ENCODE data around the gene ARL5C. TPM values are rescaled to one million over a fixed set of nuclear protein-coding genes. Genes with fewer than 3 reads are reported as not detected.

ARL5C gene
- total RNA-seq, 1 experiment from 2014 or later, result not detected

DNA sequence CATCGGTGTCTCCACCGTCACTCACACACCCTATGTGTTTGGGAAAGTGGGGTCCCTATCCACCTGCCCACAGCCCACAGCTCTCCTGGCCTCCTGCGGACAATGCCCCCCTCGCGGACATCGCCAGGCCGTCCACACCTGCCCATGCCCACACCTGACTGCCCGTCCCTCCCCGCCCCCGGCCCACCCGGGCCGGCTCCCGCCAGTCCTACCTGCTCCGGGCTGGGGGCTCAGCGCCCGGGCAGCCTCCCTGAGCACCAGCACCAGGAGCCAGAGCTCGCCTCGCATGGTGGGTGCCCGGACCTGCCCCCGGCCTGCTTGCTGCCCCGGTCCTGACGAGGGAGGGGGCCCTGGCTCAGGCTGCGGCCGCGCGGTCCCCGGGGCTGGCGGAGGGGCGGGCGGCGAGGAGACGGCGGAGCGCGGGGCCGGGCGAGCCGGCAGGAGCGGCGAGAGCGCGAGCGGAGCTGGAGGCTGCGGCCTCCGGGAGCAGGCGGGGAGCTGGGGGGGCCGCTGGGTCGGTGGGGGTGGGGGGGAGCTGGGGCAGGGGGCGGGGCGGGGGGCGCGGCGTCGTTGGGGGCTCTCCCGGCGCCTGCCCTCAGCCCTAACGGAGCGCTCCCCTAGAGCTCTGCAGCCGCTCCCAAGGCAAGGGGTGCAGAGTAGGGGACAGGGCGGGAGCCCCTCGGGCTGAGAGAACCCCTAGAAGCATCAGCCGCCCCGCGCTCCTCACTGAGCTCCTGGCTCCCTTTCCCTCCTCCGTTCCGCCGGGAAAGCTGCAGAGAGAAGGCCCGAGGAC is 14.6 kb downstream of the ARL5C start, which contains the start of gene PLXDC1:
Gene PLXDC1 (minus strand): TSS at position 488 of the 793 bp plus-strand sequence. CDS start 200 bp downstream, at position 288.
- Mint-ChIP-seq H3K27me3 (ENCODE audit: low read depth) (peaks cover 48% of the 10 kb centered on the region), H3K4me3 (peak within 1 kb of the TSS; percentile 94 to 99), H3K9me3 (peaks cover 6 to 9% of the 10 kb centered on the region in 2 experiments; a peak in 3 of 5 replicates), H3K4me1 (peaks cover 14 to 35% of the 10 kb centered on the region in 2 experiments), H3K27ac (no peak within 1 kb of the TSS), H3K36me3 (ENCODE audit: insufficient read depth in 1 of 3, low read depth in 3 of 3) (peaks cover 0 to 5% (median 0%) of the 10 kb centered on the region in 3 experiments; a peak in 1 of 7 replicates)
- Histone ChIP-seq H2BK120ac (ENCODE audit: low read depth, low read length, poor library complexity, severe bottlenecking) (no peak within 1 kb of the TSS), H2BK5ac (ENCODE audit: insufficient read length, low read length) (no peak within 1 kb of the TSS), H2AFZ (ENCODE audit: low read length) (no peak within 1 kb of the TSS), H3K23ac (ENCODE audit: insufficient read length, low read depth, low read length) (no peak within 1 kb of the TSS), H3K27me3 (ENCODE audit: insufficient read depth, low read length) (peaks cover 9% of the 10 kb centered on the region; the same call in 1 of the 2 replicates), H4K91ac (ENCODE audit: insufficient read length, low read depth, low read length) (no peak within 1 kb of the TSS), H3K4me2 (ENCODE audit: insufficient read depth, insufficient read length, low read length) (peak within 1 kb of the TSS; percentile 74), H3K9ac (ENCODE audit: extremely low read depth, insufficient read length, low read length) (no peak within 1 kb of the TSS), H4K20me1 (ENCODE audit: control insufficient read depth, insufficient read depth, insufficient read length) (no peaks in the 10 kb centered on the region), H3T11ph (ENCODE audit: low read length) (no peak within 1 kb of the TSS), H3K27ac (ENCODE audit: insufficient read length, low read depth, low read length) (no peak within 1 kb of the TSS), H3K9me3 (ENCODE audit: control insufficient read depth, low read depth, low read length) (no peaks in the 10 kb centered on the region), H3K56ac (ENCODE audit: insufficient read length, low read depth, low read length) (no peak within 1 kb of the TSS), H3K23me2 (ENCODE audit: insufficient read length, low read depth, low read length, poor library complexity, severe bottlenecking) (peaks cover 17% of the 10 kb centered on the region), H3K4me1 (ENCODE audit: insufficient read depth, low read length) (no peaks in the 10 kb centered on the region), H3K4ac (ENCODE audit: low read depth, low read length) (no peak within 1 kb of the TSS), H2BK12ac (ENCODE audit: insufficient read length, low read depth, low read length) (no peak within 1 kb of the TSS), H2BK15ac (ENCODE audit: low read depth, low read length) (no peak within 1 kb of the TSS), H4K5ac (ENCODE audit: insufficient read length, low read depth, low read length) (no peak within 1 kb of the TSS), H2AK5ac (ENCODE audit: insufficient read length, low read length) (no peak within 1 kb of the TSS), H3K79me2 (ENCODE audit: insufficient read depth, low read length) (no peaks in the 10 kb centered on the region), H2BK20ac (ENCODE audit: low read depth, low read length, poor library complexity, severe bottlenecking) (no peak within 1 kb of the TSS), H3K14ac (ENCODE audit: insufficient read depth, low read length) (no peak within 1 kb of the TSS), H4K8ac (replicated peaks; ENCODE audit: insufficient read length, low read depth, low read length) (no peak within 1 kb of the TSS), H3K79me1 (ENCODE audit: insufficient read depth, low read depth, low read length, poor library complexity, severe bottlenecking) (no peaks in the 10 kb centered on the region), H3K18ac (ENCODE audit: insufficient read length, low read depth, low read length) (no peak within 1 kb of the TSS)
- no peak for DNase-seq
- no CpG with 5 or more reads among the region's 68 CpGs for WGBS (ENCODE audit: extremely low coverage, insufficient read length, low lambda C conversion rate)
- TF ChIP-seq, protein P1, sequence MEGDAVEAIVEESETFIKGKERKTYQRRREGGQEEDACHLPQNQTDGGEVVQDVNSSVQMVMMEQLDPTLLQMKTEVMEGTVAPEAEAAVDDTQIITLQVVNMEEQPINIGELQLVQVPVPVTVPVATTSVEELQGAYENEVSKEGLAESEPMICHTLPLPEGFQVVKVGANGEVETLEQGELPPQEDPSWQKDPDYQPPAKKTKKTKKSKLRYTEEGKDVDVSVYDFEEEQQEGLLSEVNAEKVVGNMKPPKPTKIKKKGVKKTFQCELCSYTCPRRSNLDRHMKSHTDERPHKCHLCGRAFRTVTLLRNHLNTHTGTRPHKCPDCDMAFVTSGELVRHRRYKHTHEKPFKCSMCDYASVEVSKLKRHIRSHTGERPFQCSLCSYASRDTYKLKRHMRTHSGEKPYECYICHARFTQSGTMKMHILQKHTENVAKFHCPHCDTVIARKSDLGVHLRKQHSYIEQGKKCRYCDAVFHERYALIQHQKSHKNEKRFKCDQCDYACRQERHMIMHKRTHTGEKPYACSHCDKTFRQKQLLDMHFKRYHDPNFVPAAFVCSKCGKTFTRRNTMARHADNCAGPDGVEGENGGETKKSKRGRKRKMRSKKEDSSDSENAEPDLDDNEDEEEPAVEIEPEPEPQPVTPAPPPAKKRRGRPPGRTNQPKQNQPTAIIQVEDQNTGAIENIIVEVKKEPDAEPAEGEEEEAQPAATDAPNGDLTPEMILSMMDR (conservative IDR thresholded peaks at IDR 0.05), result no peak
